Lung (tissue), 12 donors: ENCODE data around the gene ALG3. TPM values are rescaled to one million over a fixed set of nuclear protein-coding genes. Genes with fewer than 3 reads are reported as not detected.

Source experiments
- ATAC-seq: fragments of 200-7000 bp; cut with Tn5 transposase; one replicate; pipeline ENCODE4 v1.9.1; 2020; ENCODE audit warnings: moderate number of reproducible peaks; ENCODE audit not compliant: insufficient read depth, low FRiP score
- DNase-seq, 3 donors: peaks; one replicate each; pipeline ENCODE4 v3.0.0-alpha.2; 2013 to 2017
- H3K27ac ChIP-seq, 2 donors: one replicate each; pipeline ENCODE4 v1.5.1; 2013; ENCODE audit warnings: mild to moderate bottlenecking in 2 of 2, moderate library complexity in 2 of 2, control low read depth in 1 of 2, inconsistent platforms in 1 of 2, low read depth in 1 of 2, low read length in 1 of 2
- H3K27me3 ChIP-seq, 3 donors: one replicate each; pipeline ENCODE4 v1.5.1; 2013; ENCODE audit warnings: low read length in 2 of 3; ENCODE audit not compliant: control insufficient read depth in 3 of 3, insufficient read depth in 3 of 3
- H3K36me3 ChIP-seq, 4 donors: one replicate each; pipeline ENCODE4 v1.5.1; 2013; ENCODE audit warnings: low read length in 4 of 4, mild to moderate bottlenecking in 1 of 4, moderate library complexity in 1 of 4; ENCODE audit not compliant: control insufficient read depth in 4 of 4, insufficient read depth in 4 of 4
- H3K4me1 ChIP-seq, 5 donors: one replicate each; pipeline ENCODE4 v1.5.1; 2013; ENCODE audit warnings: low read length in 5 of 5, mild to moderate bottlenecking in 2 of 5, moderate library complexity in 1 of 5; ENCODE audit not compliant: control insufficient read depth in 5 of 5, insufficient read depth in 5 of 5
- H3K4me3 ChIP-seq: one replicate; pipeline ENCODE4 v1.5.1; 2013; ENCODE audit warnings: mild to moderate bottlenecking, control low read depth, moderate library complexity
- H3K9ac ChIP-seq, 2 donors: one replicate each; pipeline ENCODE4 v1.5.1; 2013; ENCODE audit warnings: low read length in 2 of 2, control low read depth in 1 of 2; ENCODE audit not compliant: insufficient read depth in 1 of 2
- H3K9me3 ChIP-seq, 4 donors: one replicate each; pipeline ENCODE4 v1.5.1; 2013; ENCODE audit warnings: low read length in 3 of 4, mild to moderate bottlenecking in 1 of 4, moderate library complexity in 1 of 4; ENCODE audit not compliant: control insufficient read depth in 4 of 4, insufficient read depth in 3 of 4
- CTCF ChIP-seq: IDR thresholded peaks from 2 replicates; pipeline ENCODE4 v1.5.1; 2012; ENCODE audit warnings: mild to moderate bottlenecking; ENCODE audit errors: control extremely low read depth, extremely low read depth
- WGBS, 2 donors: extraction: QIAGEN DNeasy Blood & Tissue Kit; methylation state at CpG; one replicate each; pipeline ENCODE4 v1.1.7; 2013; 5-methylcytosine and 5-hydroxymethylcytosine counted together
- polyA plus RNA-seq, 2 donors: library from polyadenylated mRNA; stranded (reverse); fragments of 200-250 nt; gene quantifications; one replicate each; pipeline ENCODE4 v1.2.1, GENCODE V29; 2013
- total RNA-seq, 2 donors: library from RNA; depleted of rRNA in 1 of 2; stranded (reverse); fragments of >200 nt in 1 of 2; gene quantifications; one replicate each; pipeline ENCODE4 v1.2.1, GENCODE V29; 2014 to 2021
- donor health status: control.
- donor health status: control.
- donor health status: Bipolar disorder and iron deficiency.
- donor health status: healthy.
- donor health status: DM: yes; HTN: yes; CAD: no.

The ALG3 gene
- total and polyA plus RNA-seq, 4 donors: 24.7 to 68.0 (median 43.5) TPM

- Histone ChIP-seq H3K36me3 (peaks cover 0 to 4% (median 0%) of the 10 kb centered on the region in 4 donors), H3K27me3 (peaks cover 0 to 48% (median 31%) of the 10 kb centered on the region in 3 donors), H3K4me1 (peaks cover 0 to 28% (median 5%) of the 10 kb centered on the region in 5 donors), H3K27ac (no peak within 1 kb of the TSS), H3K9me3 (no peaks in the 10 kb centered on the region), H3K9ac (no peak within 1 kb of the TSS), H3K4me3 (peak within 1 kb of the TSS; percentile 40)
- ATAC-seq: peak; percentile 67
- DNase-seq: peak; percentile 11 to 47 (median 21)
- no peak for TF ChIP-seq CTCF
- 1% methylated on average over 20 to 67 of the region's 67 CpGs for WGBS, 2 donors
Observed at GRCh38 chr3:184261270-184261853, 12.6 kb upstream of the ALG3 start, which contains the start of gene CAMK2N2. TSS of gene CAMK2N2 (minus strand) at chr3:184261553. CDS start at chr3:184261285, 268 bp downstream.

- 1 to 2% methylated on average over 39 to 49 of the region's 49 CpGs for WGBS, 2 donors
- H3K27ac ChIP-seq: no peak overlapping the region
- no peak for TF ChIP-seq CTCF
- peaks cover 0 to 48% (median 31%) of the 10 kb centered on the region in 3 donors for H3K27me3 ChIP-seq
- peak overlapping the region; percentile 25 for H3K4me3 ChIP-seq
- DNase-seq: no peak
- peaks cover 0 to 28% (median 5%) of the 10 kb centered on the region in 5 donors for H3K4me1 ChIP-seq
- H3K36me3 ChIP-seq: peaks cover 0 to 4% (median 0%) of the 10 kb centered on the region in 4 donors
- ATAC-seq: no peak
- no peaks in the 10 kb centered on the region for H3K9me3 ChIP-seq
- no peak overlapping the region for H3K9ac ChIP-seq
Observed at GRCh38 chr3:184260724-184261269, 12.0 kb upstream of the ALG3 start.

GRCh38 chr3:184259878-184260723 is 11.3 kb upstream of the ALG3 start:
- no peak overlapping the region for H3K27ac ChIP-seq
- DNase-seq (peak; percentile 21 to 59 (median 34)), ATAC-seq (peak; percentile 75)
- H3K4me3 ChIP-seq: no peak overlapping the region
- WGBS, 2 donors: 1 to 3% methylated on average over 59 to 91 of the region's 91 CpGs
- peaks cover 0 to 43% (median 30%) of the 10 kb centered on the region in 3 donors for H3K27me3 ChIP-seq
- H3K9me3 ChIP-seq: no peaks in the 10 kb centered on the region
- TF ChIP-seq CTCF: no peak
- no peak overlapping the region for H3K9ac ChIP-seq
- peaks cover 0 to 4% (median 0%) of the 10 kb centered on the region in 4 donors for H3K36me3 ChIP-seq
- H3K4me1 ChIP-seq: peaks cover 0 to 28% (median 5%) of the 10 kb centered on the region in 5 donors
